ENCODE data around the gene RASGRP4.

RASGRP4 gene

DNA sequence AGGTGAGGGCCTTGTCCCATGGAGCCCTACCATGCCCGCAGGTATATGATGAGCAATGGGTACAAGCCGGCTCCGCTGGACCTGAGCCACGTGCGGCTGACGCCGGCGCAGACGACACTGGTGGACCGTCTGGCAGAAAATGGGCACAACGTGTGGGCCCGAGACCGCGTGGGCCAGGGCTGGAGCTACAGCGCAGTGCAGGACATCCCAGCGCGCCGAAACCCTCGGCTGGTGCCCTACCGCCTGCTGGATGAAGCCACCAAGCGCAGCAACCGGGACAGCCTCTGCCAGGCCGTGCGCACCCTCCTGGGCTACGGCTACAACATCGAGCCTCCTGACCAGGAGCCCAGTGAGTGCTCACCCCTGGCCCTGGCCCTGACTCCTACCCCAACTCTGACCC, 40.0 kb upstream of the RASGRP4 start:
- TF ChIP-seq, protein P1, sequence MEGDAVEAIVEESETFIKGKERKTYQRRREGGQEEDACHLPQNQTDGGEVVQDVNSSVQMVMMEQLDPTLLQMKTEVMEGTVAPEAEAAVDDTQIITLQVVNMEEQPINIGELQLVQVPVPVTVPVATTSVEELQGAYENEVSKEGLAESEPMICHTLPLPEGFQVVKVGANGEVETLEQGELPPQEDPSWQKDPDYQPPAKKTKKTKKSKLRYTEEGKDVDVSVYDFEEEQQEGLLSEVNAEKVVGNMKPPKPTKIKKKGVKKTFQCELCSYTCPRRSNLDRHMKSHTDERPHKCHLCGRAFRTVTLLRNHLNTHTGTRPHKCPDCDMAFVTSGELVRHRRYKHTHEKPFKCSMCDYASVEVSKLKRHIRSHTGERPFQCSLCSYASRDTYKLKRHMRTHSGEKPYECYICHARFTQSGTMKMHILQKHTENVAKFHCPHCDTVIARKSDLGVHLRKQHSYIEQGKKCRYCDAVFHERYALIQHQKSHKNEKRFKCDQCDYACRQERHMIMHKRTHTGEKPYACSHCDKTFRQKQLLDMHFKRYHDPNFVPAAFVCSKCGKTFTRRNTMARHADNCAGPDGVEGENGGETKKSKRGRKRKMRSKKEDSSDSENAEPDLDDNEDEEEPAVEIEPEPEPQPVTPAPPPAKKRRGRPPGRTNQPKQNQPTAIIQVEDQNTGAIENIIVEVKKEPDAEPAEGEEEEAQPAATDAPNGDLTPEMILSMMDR (IDR thresholded peaks at IDR 0.05; ENCODE audit: low read length): no peak
- no peak for TF ChIP-seq EZH2 (IDR thresholded peaks at IDR 0.05; ENCODE audit: borderline replicate concordance, low read length)
- Histone ChIP-seq H3K27ac (ENCODE audit: low read depth, low read length, poor library complexity, severe bottlenecking) (no peak overlapping the region), H3K9me2 (ENCODE audit: low read depth, low read length) (no peaks in the 10 kb centered on the region), H3K9ac (ENCODE audit: low read length) (no peak overlapping the region), H3K36me3 (ENCODE audit: insufficient read depth, low read length) (no peaks in the 10 kb centered on the region), H3K4me1 (ENCODE audit: insufficient read depth, low read length, severe bottlenecking) (no peaks in the 10 kb centered on the region), H2AFZ (ENCODE audit: low read length) (no peak overlapping the region), H3F3A (ENCODE audit: insufficient read depth, low read length) (no peaks in the 10 kb centered on the region), H3K9me3 (ENCODE audit: low read length) (no peaks in the 10 kb centered on the region), H3K4me3 (ENCODE audit: low read depth, low read length, poor library complexity, severe bottlenecking) (no peak overlapping the region), H3K4me2 (ENCODE audit: low read length) (no peak overlapping the region), H3K79me2 (ENCODE audit: insufficient read depth, low read length) (no peaks in the 10 kb centered on the region), H3K27me3 (ENCODE audit: insufficient read depth, low read length) (no peaks in the 10 kb centered on the region; the same call in 1 of the 2 replicates), H4K20me1 (ENCODE audit: insufficient read depth, low read length) (no peaks in the 10 kb centered on the region)

DNA sequence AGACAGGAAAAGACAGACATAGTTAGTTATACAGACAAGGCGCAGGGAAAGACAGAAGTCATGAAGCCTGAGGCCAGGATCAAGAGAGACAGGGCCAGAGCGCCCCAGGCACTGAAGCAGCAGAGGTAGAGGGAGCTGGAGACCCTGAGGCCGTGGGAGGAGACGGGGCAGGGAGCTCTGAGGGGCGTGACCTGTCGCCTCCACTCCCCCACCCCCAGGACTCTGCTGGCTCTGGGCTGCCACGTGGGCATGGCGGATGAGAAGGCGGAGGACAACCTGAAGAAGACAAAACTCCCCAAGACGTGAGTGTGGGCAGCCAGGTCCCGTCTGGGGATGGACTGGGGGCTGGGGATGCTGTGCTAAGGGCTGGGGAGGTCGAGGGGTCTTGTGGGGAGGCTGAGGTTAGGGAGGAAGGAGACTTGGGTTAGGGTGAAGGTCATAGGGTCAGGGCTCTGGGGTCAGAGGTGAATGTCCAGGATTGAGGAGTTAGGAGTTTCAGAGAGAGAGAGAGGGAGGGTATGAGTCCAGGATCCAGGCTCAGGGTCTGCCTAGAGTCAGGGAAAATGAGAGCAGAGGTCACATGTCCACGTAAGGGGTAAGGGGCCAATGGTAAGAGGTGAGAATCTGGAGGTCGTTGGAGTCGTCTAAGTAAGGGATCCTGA, 38.5 kb upstream of the RASGRP4 start:
- TF ChIP-seq EZH2 (IDR thresholded peaks at IDR 0.05; ENCODE audit: borderline replicate concordance, low read length): no peak
- TF ChIP-seq, protein P1 (IDR thresholded peaks at IDR 0.05; ENCODE audit: low read length): no peak
- Histone ChIP-seq H3K4me1 (ENCODE audit: insufficient read depth, low read length, severe bottlenecking) (no peaks in the 10 kb centered on the region), H3K79me2 (ENCODE audit: insufficient read depth, low read length) (no peaks in the 10 kb centered on the region), H3K4me2 (ENCODE audit: low read length) (no peak overlapping the region), H3K36me3 (ENCODE audit: insufficient read depth, low read length) (no peaks in the 10 kb centered on the region), H3K27me3 (ENCODE audit: insufficient read depth, low read length) (peaks cover 5% of the 10 kb centered on the region; the same call in 1 of the 2 replicates), H3F3A (ENCODE audit: insufficient read depth, low read length) (no peaks in the 10 kb centered on the region), H3K9me2 (ENCODE audit: low read depth, low read length) (no peaks in the 10 kb centered on the region), H2AFZ (ENCODE audit: low read length) (no peak overlapping the region), H3K4me3 (ENCODE audit: low read depth, low read length, poor library complexity, severe bottlenecking) (no peak overlapping the region), H3K9ac (ENCODE audit: low read length) (no peak overlapping the region), H3K9me3 (ENCODE audit: low read length) (no peaks in the 10 kb centered on the region), H3K27ac (ENCODE audit: low read depth, low read length, poor library complexity, severe bottlenecking) (no peak overlapping the region), H4K20me1 (ENCODE audit: insufficient read depth, low read length) (no peaks in the 10 kb centered on the region)

DNA sequence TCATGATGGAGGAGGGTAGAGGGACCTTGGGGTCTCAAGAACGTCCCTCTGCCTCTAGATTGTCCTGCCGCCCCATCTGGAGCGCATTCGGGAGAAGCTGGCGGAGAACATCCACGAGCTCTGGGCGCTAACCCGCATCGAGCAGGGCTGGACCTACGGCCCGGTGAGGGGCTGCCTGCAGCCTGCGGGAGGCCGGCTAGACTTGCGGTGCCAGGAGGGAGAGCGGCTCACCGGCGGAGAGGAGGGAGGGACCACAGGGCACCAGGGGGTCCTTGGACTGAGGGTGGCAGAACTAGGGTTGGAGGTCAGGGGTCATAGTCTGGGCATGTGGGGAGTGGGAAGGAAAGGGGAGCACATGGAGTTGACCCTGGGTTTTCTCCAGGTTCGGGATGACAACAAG, 37.3 kb upstream of the RASGRP4 start:
- Histone ChIP-seq H3K4me1 (ENCODE audit: insufficient read depth, low read length, severe bottlenecking) (no peaks in the 10 kb centered on the region), H3K36me3 (ENCODE audit: insufficient read depth, low read length) (no peaks in the 10 kb centered on the region), H3K9me2 (ENCODE audit: low read depth, low read length) (no peaks in the 10 kb centered on the region), H4K20me1 (ENCODE audit: insufficient read depth, low read length) (no peaks in the 10 kb centered on the region), H3K9ac (ENCODE audit: low read length) (no peak overlapping the region), H3K79me2 (ENCODE audit: insufficient read depth, low read length) (no peaks in the 10 kb centered on the region), H3K9me3 (ENCODE audit: low read length) (no peaks in the 10 kb centered on the region), H3F3A (ENCODE audit: insufficient read depth, low read length) (no peaks in the 10 kb centered on the region), H3K27ac (ENCODE audit: low read depth, low read length, poor library complexity, severe bottlenecking) (no peak overlapping the region), H3K4me3 (ENCODE audit: low read depth, low read length, poor library complexity, severe bottlenecking) (no peak overlapping the region), H3K4me2 (ENCODE audit: low read length) (no peak overlapping the region), H3K27me3 (ENCODE audit: insufficient read depth, low read length) (peaks cover 5% of the 10 kb centered on the region; the same call in 1 of the 2 replicates), H2AFZ (ENCODE audit: low read length) (no peak overlapping the region)
- TF ChIP-seq EZH2 (IDR thresholded peaks at IDR 0.05; ENCODE audit: borderline replicate concordance, low read length): no peak

DNA sequence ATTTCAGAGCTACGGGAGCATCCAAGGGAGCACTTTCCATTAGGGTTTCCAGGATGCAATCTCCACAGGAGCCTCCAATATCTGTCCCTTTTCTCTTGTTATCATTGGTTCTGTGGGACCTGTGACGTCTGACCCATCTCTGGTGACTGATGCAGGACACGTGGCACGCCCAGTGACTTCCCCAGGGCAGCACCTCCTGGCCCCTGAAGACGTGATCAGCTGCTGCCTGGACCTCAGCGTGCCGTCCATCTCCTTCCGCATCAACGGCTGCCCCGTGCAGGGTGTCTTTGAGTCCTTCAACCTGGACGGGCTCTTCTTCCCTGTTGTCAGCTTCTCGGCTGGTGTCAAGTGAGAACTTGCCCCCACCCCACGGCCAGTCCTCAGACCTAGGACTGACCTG, 33.0 kb upstream of the RASGRP4 start:
- Histone ChIP-seq H3K27me3 (ENCODE audit: insufficient read depth, low read length) (peaks cover 5% of the 10 kb centered on the region; the same call in 1 of the 2 replicates), H3K36me3 (ENCODE audit: insufficient read depth, low read length) (no peaks in the 10 kb centered on the region), H3K4me3 (ENCODE audit: low read depth, low read length, poor library complexity, severe bottlenecking) (no peak overlapping the region), H3K79me2 (ENCODE audit: insufficient read depth, low read length) (no peaks in the 10 kb centered on the region), H3K9me2 (ENCODE audit: low read depth, low read length) (no peaks in the 10 kb centered on the region), H3K4me2 (ENCODE audit: low read length) (no peak overlapping the region), H3K9ac (ENCODE audit: low read length) (no peak overlapping the region), H3K27ac (ENCODE audit: low read depth, low read length, poor library complexity, severe bottlenecking) (no peak overlapping the region), H4K20me1 (ENCODE audit: insufficient read depth, low read length) (no peaks in the 10 kb centered on the region), H3K9me3 (ENCODE audit: low read length) (no peaks in the 10 kb centered on the region), H3F3A (ENCODE audit: insufficient read depth, low read length) (no peaks in the 10 kb centered on the region), H3K4me1 (ENCODE audit: insufficient read depth, low read length, severe bottlenecking) (no peaks in the 10 kb centered on the region), H2AFZ (ENCODE audit: low read length) (no peak overlapping the region)
- TF ChIP-seq EZH2 (IDR thresholded peaks at IDR 0.05; ENCODE audit: borderline replicate concordance, low read length): no peak
- TF ChIP-seq, protein P1 (IDR thresholded peaks at IDR 0.05; ENCODE audit: low read length): no peak
